Cerebellar cortex (tissue), 1 donor: ENCODE results near the gene BEAN1.

Experiments
- DNase-seq: peaks from one replicate; pipeline ENCODE4 v3.0.0-alpha.2; 2015; ENCODE audit warnings: low spot score

The BEAN1 gene, protein sequence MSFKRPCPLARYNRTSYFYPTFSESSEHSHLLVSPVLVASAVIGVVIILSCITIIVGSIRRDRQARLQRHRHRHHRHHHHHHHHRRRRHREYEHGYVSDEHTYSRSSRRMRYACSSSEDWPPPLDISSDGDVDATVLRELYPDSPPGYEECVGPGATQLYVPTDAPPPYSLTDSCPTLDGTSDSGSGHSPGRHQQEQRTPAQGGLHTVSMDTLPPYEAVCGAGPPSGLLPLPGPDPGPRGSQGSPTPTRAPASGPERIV

DNA sequence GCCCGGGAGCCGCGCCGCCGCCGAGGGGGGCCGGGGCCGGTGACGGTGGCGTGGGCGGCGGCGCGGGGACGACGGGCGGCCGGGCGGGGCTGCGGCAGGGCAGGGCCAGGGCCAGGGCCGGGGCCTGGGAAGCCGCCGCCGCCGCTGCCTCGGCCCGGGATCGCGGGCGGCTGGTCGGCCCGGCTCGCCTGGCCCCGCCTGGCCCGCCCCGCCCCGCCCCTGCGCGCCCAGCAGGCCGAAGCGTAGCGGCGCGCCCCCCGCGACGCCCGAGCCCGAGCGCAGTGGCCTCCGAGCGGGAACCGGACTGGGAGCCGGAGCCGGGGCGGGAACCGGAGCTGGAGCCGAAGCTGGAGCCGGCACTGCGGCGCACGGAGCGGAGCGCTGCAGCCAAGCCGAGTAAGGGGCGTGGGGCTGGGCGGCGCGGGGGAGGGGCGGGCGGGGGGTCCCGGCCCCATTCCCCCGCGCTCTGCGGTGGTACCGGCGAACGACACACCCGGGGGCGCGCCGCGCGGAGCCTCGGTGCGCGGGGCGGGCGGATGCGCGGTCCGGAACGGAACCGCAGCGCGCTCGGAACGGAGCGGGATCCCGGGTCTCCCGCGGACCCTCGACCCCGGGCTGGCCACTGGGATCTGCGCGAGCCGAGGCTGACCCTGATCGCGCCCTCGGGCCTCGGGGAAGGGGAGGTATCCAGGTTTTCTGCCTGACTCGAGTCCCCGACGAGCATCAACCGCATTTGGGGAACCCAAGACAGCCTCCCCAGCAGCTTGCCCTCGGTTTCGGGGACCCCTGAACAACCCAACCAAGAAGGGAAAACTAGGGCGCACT, at the start of gene BEAN1:
Gene BEAN1 (plus strand): TSS at position 260 of the 825 bp plus-strand sequence. CDS start 10,382 bp downstream, outside the sequence.
- no peak for DNase-seq

DNA sequence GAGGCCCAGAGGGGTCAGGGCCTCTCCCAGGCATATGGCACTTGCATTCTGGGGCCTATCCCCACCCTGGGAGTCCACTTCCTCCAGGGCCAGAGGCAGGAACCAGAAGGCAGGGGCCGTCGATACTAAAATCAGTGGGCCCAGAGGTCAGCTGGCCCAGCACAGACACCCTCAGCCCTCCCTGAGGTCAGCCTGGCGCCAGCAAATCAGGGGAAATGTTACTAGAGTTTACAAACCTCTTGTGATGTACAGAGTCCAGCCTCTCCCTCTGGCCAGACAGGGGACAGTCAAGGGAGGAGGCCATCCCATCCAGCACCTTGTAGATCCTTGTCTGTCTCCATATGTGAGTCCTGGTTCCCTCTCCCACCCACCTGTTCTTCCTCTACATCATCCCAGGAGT, 49.8 kb upstream of the BEAN1 start:
- DNase-seq, result no peak

DNA sequence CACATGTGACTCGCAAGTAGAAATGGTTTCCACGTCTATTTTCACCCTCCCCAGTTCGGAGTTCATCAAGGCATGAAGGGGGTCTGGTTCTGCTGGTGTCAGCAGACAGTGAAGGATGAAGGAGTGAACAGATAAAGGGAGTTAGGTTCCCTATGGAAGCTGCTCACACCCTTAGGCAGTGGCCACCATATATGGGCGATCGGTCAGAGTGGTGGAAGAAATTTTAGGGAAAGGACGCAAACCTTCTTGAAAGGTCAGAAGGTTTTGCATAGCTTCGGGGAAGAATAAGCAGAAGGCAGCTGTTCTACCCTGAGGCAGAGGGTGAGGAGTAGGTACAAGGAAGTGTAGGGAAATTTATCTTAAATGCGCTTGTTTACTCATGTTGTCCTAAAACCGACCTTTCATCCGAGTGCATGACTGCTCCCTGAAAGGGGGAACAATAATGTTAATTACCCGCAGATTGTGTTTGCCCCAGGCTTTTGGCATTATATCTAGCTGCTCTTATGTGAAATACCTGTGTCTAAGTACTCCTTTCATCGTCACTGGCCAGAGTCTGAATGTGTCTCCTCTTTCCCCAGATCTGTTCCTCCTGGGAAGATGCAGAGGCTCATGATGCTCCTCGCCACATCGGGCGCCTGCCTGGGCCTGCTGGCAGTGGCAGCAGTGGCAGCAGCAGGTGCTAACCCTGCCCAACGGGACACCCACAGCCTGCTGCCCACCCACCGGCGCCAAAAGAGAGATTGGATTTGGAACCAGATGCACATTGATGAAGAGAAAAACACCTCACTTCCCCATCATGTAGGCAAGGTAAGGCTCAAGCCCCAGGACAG, 48.1 kb upstream of the BEAN1 start:
- no peak for DNase-seq

DNA sequence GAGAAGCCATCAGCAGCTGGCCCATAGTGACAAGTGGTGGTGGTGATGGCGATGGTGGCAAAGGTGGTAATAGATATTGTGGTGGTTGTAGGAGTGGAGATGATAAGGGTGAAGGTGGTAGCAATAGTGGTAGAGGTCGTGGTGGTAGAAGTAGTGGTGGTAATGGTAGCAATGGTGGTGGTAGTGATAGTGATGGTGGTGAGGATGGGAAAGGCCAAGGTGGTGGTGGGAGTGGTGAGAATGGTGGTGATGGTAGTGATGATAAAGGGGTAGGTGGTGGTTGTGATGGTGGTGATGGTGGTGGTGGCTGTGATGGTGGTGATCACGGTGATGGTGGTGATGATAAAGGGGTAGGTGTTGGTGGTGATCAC, 47.5 kb upstream of the BEAN1 start:
- no peak for DNase-seq

DNA sequence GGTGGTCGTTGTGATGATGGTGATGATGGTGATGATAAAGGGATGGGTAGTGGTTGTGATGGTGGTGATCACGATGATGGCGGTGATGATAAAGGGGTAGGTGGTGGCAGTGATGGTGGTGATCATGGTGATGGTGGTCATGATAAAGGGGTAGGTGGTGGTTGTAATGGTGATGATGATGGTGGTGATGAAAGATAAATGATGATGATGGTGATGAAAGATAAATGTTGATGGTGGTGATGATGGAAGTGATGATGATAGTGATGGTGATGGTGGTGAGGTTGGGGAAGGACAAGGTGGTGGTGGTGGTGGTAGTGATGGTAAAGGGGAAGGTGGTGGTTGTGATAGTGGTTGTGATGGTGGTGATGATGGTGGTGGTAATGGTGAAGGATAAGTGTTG, 46.7 kb upstream of the BEAN1 start:
- no peak for DNase-seq

DNA sequence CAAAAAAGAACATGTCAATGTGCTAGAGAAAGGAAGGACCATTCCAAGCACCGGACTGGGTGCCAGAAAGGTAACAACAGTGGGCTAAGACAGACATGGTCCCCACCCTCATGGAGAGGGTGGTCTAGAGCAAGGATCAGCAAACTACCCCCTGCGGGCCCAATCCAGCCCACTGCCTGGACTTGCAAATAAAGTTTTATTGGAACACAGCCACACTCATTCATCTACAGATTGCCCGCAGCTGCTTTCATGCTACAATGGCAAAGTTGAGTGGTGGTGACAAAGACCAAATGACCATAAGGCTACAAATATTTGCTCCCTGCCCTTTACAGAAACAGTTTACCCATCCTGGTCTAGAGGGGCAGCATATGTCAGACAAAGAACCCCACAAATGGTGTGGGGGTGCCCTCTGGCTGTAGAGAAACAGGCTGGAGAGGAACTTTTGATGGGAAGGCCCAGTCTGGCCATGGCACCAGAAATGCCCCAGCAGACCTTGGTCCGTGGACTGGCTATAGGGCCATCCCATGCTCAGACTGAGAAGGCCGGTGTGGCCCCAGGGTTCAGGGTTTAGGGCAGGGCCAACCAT, 45.4 kb upstream of the BEAN1 start:
- DNase-seq, result no peak

DNA sequence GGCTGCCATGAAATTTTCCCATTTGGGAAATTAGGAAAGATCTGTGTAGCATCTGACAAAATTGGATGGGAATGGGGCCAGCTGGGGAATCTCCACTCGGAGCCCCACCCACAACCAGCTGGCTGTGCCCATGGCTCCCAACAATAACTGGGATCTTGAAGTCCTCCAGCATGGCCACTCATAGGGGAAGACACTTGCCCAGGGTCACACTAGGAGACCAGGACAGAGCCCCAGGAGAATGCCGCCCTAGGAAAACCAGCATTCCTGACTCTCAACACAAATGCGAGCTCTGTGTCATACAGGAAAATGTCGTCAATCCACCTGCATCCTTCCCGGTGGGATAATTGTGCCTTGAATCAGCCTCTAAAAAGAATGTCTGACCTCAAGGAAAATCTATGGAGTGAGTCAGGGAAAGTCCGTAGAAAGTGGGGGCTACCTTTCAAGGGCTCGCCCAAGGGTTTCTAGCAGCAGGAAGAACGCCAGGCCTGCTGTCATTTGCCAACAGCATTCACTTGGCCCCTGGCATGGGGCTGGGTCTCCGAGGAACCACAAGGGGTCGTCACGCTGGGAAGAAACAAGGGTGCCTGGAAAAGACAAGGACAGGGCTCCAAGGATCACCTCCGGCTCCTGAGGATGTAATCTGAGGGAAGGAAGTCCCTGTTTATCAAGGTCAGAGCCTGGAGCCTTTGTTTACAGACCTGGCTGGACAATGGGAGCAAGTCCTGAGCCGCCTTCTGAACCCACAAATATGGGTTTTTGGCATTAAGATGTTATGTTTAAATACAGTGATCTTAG, 44.7 kb upstream of the BEAN1 start:
- DNase-seq, result no peak

DNA sequence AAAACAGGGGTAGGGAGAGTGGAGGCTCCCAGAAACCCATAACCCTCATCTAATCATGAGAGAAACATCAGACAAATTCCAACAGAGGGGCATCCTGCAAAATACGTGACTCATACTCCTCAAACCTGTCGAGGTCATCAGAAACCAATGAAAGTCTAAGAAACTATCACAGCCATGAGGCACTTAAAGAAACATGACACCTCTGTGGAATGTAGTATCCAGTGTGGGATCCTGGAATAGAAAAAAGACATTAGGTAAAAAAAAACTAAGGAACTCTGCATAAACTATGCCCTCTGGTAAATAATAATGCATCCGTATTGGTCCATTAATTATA, 44.2 kb upstream of the BEAN1 start:
- no peak for DNase-seq

DNA sequence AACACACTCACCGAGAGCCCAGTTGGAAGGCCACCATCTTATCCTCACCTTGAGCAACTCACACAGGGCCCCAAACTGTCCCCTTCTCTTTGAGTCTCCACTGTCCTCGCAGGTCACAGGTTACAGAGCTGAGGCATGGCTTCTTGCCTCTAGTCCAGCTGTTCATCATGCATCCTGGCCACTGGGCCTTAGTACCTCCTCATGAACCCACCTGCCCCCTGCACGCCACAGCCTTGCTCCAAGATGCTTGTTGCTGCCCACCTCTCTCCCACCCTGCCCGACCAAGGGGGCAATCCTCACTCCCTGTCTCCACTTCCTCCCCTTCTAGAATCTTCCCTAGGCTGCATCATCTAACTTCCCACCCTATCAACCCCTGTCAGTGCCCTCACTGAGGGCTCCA, 43.5 kb upstream of the BEAN1 start:
- DNase-seq, result no peak

DNA sequence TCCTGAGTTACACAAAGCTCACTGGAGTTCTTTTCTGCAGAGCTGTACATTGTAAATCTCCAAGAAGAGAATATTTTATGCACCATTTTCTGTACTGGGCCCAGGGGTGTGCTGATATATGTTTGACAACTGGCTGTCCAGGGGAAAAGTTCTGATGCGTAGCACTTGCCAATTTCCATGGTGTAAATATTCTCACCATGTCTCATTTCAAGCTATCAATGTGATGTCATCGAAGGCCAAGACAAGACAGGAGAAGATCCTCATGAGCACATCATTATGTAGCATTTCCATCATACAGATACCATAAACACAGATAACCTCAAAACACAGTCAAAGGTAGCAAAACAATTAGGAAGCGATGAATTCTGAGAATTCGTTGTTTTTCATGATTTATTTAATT, 41.7 kb upstream of the BEAN1 start:
- DNase-seq, result no peak

DNA sequence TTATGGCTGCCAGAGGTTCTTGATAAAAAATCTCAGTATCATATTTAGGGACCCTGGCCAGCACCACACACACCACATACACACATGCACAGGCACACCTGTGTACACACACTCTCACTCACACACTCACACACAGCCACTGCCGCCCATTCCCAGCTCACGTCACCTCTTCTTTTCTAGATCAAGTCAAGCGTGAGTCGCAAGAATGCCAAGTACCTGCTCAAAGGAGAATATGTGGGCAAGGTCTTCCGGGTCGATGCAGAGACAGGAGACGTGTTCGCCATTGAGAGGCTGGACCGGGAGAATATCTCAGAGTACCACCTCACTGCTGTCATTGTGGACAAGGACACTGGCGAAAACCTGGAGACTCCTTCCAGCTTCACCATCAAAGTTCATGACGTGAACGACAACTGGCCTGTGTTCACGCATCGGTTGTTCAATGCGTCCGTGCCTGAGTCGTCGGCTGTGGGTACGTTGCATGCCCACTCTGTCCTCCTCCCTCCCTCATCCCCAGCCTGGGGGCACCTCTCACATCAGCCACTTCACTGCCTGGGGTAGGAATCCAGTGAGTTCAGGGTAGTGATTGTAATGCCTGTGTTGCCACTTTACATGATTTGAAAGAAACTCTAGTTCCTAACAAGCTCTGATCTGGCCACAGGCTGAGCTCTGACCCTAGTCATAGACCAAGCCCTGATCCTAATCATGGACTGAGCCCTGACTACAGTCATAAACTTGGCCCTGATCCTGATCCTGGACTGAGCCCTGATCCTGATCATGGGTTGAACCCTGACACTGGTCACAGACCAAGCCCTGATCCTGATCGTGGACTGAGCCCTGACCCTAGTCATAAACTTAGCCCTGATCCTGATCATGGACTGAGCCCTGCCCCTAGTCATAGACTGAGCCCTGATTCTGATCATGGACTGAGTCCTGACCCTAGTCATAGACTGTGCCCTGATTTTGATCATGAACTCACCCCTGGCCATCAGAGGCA, 40.2 kb upstream of the BEAN1 start:
- no peak for DNase-seq

DNA sequence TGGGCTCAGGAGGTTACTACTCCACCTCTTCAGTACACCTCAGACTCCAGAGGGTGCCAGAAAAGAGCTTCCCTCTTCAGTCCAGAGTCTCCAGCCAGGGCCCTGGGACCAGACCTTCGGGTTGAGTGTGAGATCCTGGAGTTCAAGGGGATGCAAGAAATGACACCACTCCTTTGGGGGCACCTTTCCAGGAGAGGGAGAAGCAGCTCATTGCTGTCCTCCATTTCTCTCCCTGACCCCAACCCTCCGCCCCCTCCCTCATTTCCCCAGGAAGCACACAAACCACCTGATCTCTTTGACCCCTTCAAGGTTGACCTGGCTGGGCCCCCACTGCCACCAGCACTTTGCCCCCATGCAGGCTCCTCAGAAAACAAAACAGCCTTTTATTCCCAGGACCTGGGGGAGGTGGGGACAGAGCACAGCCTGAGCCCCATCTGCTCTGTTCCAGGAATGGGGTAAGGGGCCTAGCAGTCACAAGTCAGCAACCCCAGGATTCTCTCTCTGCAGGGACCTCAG, 39.2 kb upstream of the BEAN1 start:
- no peak for DNase-seq

DNA sequence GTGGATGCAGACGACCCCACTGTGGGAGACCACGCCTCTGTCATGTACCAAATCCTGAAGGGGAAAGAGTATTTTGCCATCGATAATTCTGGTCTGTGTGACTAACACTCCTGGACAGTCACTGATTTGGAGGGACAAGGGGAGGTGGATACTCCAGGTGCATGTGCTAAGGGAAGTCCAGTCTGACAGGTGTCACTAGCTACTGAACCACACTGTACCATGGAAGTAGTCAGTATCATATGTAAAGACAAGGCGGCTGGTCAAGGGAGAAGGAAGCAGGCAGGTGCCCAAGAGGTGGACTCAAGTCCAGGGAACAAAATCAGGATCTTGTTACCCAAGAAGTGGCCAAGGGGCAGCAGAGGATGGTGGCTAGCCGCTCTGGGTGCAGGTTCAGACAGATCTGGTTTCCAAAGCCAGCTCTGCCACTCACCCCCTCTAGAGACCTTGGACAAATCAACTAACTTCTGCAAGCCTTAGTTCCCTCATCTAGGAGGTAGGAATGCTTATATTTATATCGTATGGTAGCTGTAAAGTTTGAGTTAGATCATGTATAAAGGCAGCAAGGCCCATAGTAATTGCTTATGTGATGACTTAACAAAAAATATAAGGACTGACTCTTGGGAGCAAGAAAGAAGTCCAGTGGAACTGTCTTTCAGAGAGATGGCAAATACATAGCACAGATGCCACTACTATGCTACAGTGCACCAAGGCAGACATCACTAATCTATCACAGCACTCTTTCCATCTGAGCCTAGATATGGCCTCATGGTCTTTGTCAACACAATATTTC, 38.5 kb upstream of the BEAN1 start:
- DNase-seq, result no peak

DNA sequence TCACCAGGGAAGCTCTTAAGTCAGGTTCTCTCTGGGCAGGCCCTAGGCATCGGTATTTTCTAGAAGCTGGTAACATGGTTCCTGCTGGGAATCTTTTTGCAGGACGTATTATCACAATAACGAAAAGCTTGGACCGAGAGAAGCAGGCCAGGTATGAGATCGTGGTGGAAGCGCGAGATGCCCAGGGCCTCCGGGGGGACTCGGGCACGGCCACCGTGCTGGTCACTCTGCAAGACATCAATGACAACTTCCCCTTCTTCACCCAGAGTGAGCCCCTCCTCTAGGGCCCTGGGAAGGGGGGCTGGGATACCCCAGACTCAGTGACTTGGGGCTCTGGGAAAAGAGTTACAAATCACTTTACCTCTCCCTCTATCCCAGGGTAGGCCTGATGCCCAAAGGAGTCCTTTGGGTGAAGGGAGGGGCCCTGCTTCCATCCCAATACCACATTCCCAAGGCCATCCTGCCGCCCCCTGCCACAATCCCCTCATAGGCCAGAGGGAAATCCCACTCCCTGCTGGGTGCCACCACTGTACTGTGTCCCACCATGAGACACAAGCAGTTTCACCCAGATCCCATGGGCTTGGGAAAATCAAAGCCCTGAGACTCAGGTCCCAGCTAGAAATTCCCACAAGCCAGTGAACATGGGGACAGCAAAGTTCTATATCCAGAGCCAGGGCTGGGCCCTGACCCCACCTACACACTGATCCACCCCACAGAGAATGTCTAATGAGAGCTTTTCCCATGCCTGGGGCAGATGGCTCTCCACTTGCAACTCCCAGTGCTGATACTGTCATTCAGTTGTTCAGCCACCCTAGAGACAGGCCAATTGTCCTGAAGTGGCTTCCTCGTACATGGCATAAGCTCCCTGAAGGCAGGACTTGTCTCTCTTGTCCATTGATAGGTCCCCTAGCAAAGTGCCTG, 37.6 kb upstream of the BEAN1 start:
- DNase-seq, result no peak

DNA sequence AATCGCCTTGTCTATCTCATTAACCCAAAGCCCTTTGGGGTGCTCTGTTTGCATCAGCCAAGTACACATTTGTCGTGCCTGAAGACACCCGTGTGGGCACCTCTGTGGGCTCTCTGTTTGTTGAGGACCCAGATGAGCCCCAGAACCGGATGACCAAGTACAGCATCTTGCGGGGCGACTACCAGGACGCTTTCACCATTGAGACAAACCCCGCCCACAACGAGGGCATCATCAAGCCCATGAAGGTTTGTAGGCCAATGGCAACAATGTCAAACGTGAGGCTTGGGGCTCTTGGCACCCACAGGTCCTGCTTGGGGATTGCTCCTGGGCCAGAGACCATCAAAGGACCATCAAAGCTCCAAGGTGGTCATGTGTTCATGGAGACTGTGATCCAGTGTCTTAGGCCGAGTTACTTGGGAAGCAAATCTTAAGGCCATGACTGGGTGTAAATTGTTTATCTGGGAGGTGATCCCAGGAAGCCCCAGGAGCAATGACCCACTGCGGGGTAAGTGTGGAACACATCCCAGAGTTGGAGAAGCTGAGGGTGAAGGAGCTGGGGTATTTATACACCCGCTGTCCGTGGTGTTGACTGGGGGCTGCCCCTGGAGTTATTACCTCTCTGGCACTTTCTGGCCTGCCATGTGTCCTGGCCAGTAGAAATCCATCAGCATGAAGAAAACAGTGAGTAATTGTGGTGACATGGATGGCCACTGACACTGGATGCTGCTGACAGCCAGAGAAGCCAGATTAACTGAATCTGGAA, 36.6 kb upstream of the BEAN1 start:
- DNase-seq, result no peak

DNA sequence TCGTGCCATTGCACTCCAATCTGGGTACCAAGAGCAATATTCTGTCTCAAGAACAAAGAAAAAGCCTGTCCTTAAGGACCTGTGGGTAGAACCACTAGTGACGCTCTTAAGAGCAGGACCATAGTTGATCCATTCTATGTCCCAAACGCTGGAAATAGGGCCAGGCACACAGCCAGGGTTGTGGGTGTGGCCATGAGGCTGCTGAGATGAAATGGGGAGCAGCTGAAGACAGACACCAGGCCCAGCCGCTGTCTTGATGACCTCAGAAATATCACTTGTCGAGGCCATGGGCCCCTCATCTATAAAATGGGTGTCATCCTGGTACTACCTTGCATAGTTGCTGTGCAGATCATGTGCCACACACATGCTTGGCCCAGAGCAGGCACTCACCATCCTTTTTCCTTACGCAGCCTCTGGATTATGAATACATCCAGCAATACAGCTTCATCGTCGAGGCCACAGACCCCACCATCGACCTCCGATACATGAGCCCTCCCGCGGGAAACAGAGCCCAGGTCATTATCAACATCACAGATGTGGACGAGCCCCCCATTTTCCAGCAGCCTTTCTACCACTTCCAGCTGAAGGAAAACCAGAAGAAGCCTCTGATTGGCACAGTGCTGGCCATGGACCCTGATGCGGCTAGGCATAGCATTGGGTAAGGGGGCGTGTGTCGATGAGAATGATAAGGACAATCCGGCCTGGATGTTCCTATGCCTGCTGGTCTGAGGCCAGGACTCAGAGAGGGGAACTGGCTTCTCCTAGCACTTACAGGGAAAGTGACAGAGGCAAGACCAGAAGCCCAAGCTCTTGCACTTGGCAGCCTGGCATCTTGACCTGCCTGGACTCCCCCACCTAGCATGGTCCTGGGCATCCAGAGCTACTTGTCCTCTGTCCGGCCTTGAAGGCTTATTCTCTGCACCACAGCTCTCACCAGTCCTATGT, 35.1 kb upstream of the BEAN1 start:
- DNase-seq, result no peak
